Smooth muscle cell (in vitro differentiated cells): ENCODE data around the gene ACTN2. TPM values are rescaled to one million over a fixed set of nuclear protein-coding genes. Genes with fewer than 3 reads are reported as not detected.
"Not testable (repeated sequence)": the region's sequence is repeated elsewhere in the genome, so short reads cannot be mapped to it uniquely, and the experiment has no call there.

Experiments
- DNase-seq: peaks from one replicate; lab custom pipeline; 2025; ENCODE audit not compliant: unreplicated experiment; lab: John Stamatoyannopoulos, UW
- H2AFZ ChIP-seq: fragments of 200-600 bp; sonication (generic); 2 replicates; pipeline ENCODE4 v1.6.0; 2016; ENCODE audit warnings: antibody characterized with exemption, low read depth, mild to moderate bottlenecking
- H3F3A ChIP-seq: fragments of 200-600 bp; sonication (generic); 2 replicates; pipeline ENCODE4 v1.6.0; 2017; ENCODE audit warnings: antibody characterized with exemption, low read depth
- H3K27ac ChIP-seq: fragments of 200-600 bp; sonication (generic); 2 replicates; pipeline ENCODE4 v1.5.1; 2016; ENCODE audit warnings: low read depth, mild to moderate bottlenecking
- H3K27me3 ChIP-seq: fragments of 200-600 bp; sonication (generic); 2 replicates; pipeline ENCODE4 v1.6.1; 2016; ENCODE audit warnings: low read depth, mild to moderate bottlenecking
- H3K36me3 ChIP-seq: fragments of 200-600 bp; sonication (generic); 2 replicates; pipeline ENCODE4 v1.5.1; 2016; ENCODE audit warnings: low read depth
- H3K4me1 ChIP-seq: fragments of 200-600 bp; sonication (generic); 2 replicates; pipeline ENCODE4 v1.5.1; 2016; ENCODE audit warnings: low read depth
- H3K4me2 ChIP-seq: fragments of 200-600 bp; sonication (generic); 2 replicates; pipeline ENCODE4 v1.6.0; 2016; ENCODE audit warnings: mild to moderate bottlenecking
- H3K4me3 ChIP-seq: fragments of 200-600 bp; sonication (generic); 2 replicates; pipeline ENCODE4 v1.5.1; 2016; ENCODE audit warnings: mild to moderate bottlenecking
- H3K79me2 ChIP-seq: fragments of 200-600 bp; sonication (generic); 2 replicates; pipeline ENCODE4 v1.6.0; 2016; ENCODE audit warnings: low read depth, mild to moderate bottlenecking
- H3K9ac ChIP-seq: fragments of 200-600 bp; sonication (generic); 2 replicates; pipeline ENCODE4 v1.6.0; 2016; ENCODE audit warnings: low read depth
- H3K9me3 ChIP-seq: fragments of 200-600 bp; sonication (generic); replicated peaks from 2 replicates; pipeline ENCODE4 v1.5.1; 2016; ENCODE audit warnings: low read depth
- H4K20me1 ChIP-seq: fragments of 200-600 bp; sonication (generic); 2 replicates; pipeline ENCODE4 v1.6.0; 2016; ENCODE audit warnings: low read depth
- CTCF ChIP-seq: fragments of 200-600 bp; sonication (generic); IDR thresholded peaks from 2 replicates; pipeline ENCODE4 v1.5.1; 2017; ENCODE audit warnings: borderline replicate concordance, mild to moderate bottlenecking, antibody characterized with exemption; ENCODE audit not compliant: insufficient read depth, poor library complexity, severe bottlenecking
- WGBS: methylation state at CpG from one replicate; pipeline ENCODE4 v1.1.7; 2016; ENCODE audit warnings: low lambda C conversion rate; 5-methylcytosine and 5-hydroxymethylcytosine counted together
- polyA plus RNA-seq: library from polyadenylated mRNA; unstranded; fragments of >200 nt; fragmentation: Nextera tagmentation; extraction: Ambion mirVana; gene quantifications from 2 replicates; pipeline ENCODE4 v1.2.1, GENCODE V29; 2016
- total RNA-seq: library from RNA; depleted of rRNA; stranded (reverse); fragments of >200 nt; gene quantifications from 2 replicates; pipeline ENCODE4 v1.2.3, GENCODE V29; 2014

Gene ACTN2
- total and polyA plus RNA-seq, 2 experiments from 2014 or later, result not detected

DNA sequence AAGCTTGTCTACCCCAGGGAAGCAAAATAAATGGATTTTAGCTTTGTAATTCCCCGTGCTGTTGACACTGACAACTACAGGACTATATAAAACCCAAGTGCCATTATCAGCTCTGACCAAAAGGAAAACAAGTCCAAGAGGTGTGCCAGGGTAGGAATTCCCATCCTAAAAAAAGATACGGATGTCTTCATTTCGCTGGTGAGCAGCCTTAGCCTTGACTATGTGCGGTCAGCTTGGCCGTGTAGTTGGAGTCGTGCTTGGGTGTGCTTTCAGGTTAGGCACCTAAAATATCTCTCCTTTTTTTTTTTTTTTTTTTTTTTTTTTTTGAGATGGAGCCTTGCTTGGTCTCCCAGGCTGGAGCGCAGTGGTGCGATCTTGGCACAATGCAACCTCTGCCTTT, 28.9 kb upstream of the ACTN2 start:
- Histone ChIP-seq H3K36me3 (no peaks in the 10 kb centered on the region), H3K9me3 (no peaks in the 10 kb centered on the region), H3K9ac (no peak overlapping the region), H3F3A (no peaks in the 10 kb centered on the region), H3K27ac (no peak overlapping the region), H2AFZ (no peak overlapping the region), H3K4me3 (no peak overlapping the region), H3K79me2 (no peaks in the 10 kb centered on the region), H3K4me1 (no peaks in the 10 kb centered on the region), H3K4me2 (no peak overlapping the region), H4K20me1 (no peaks in the 10 kb centered on the region), H3K27me3 (no peaks in the 10 kb centered on the region)
- TF ChIP-seq CTCF, result no peak
- WGBS, result 95% methylated on average over 6 of the region's 8 CpGs
- no peak for DNase-seq

DNA sequence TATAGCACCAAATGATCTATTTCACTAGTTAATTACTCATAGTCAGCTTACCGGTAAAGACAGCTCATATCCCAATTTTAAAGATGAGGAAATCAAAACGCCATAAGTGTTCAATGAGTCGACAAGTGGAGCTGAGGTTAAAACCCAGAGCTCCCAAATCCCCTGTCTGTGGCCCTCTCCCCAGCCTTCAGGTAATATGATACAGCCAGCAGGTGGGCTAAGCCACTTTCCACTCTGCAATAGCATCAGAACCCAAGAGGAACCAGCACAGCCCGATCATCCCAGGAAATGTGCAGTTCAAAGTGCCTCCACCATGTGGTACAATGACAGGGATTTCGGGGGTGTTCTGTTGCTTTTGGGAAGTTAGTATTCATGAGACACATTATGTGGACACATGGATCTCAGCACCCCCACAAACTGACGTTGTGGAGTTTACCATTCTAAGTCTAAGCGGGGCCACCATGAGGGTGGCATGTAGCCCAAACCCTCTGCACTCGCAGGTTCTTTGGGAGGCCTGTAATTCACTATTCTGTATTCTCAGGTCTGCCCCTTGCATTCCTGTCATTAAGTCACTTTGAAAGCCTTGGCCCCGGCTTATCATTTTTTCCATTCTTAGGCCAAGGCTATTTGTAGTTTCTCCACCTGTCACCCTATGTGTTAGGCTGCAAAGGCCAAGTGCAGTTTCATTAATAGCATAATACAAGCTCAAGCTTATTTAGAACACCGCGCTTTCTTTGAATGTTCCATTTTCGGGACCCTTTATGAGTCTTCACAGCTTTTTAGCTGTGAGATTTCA, 26.3 kb upstream of the ACTN2 start:
- WGBS, result 88% methylated on average over 12 of the region's 12 CpGs
- H3K27ac ChIP-seq, result no peak overlapping the region
- no peak overlapping the region for H3K9ac ChIP-seq

DNA sequence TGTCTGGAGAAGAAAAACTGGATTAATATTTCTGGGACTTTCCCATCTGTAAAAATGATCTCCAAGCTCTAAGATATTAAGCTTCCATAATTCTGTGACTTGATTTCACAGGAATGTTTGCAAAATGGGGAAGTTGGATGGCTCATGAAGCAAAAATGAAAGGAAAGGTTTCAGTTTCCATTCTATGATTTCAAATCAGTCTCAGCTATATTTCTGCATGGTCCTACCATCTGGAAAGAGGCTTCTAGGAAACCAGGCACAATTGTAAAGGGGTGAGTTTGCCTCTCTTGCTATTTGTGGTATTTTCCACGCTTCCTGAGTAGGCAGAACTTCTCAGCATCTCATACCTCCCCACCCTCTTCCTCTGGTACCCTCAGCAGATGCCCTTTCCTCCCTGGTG, 22.4 kb upstream of the ACTN2 start:
- no peaks in the 10 kb centered on the region for H3K9me3 ChIP-seq
- 86% methylated on average over 1 of the region's 1 CpG for WGBS
- H3K27ac ChIP-seq, result no peak overlapping the region
- no peaks in the 10 kb centered on the region for H3K36me3 ChIP-seq
- no peaks in the 10 kb centered on the region for H4K20me1 ChIP-seq
- H3K4me1 ChIP-seq, result no peaks in the 10 kb centered on the region
- H3K79me2 ChIP-seq, result no peaks in the 10 kb centered on the region
- H3K27me3 ChIP-seq, result peaks cover 9% of the 10 kb centered on the region
- no peak overlapping the region for H3K9ac ChIP-seq
- H3K4me3 ChIP-seq, result no peak overlapping the region
- no peak for DNase-seq
- H3K4me2 ChIP-seq, result no peak overlapping the region
- no peak overlapping the region for H2AFZ ChIP-seq
- H3F3A ChIP-seq, result no peaks in the 10 kb centered on the region
- no peak for TF ChIP-seq CTCF

More for the DNA sequence above, 26.3 kb upstream of the ACTN2 start:
- Histone ChIP-seq H3K4me3 (no peak overlapping the region), H3K79me2 (no peaks in the 10 kb centered on the region), H3K4me1 (no peaks in the 10 kb centered on the region), H3K9me3 (no peaks in the 10 kb centered on the region), H3K36me3 (no peaks in the 10 kb centered on the region), H3K4me2 (no peak overlapping the region), H2AFZ (no peak overlapping the region), H3K27me3 (peaks cover 9% of the 10 kb centered on the region), H4K20me1 (no peaks in the 10 kb centered on the region), H3F3A (no peaks in the 10 kb centered on the region)
- no peak for DNase-seq
- no peak for TF ChIP-seq CTCF

- 97% methylated on average over 4 of the region's 5 CpGs for WGBS
- H3K9me3 ChIP-seq, H3K4me3 ChIP-seq, H3F3A ChIP-seq, DNase-seq, H4K20me1 ChIP-seq, H3K79me2 ChIP-seq, H3K4me1 ChIP-seq, H3K9ac ChIP-seq, H3K36me3 ChIP-seq, H2AFZ ChIP-seq, H3K4me2 ChIP-seq, H3K27ac ChIP-seq: not testable (repeated sequence)
- peaks cover 19% of the 10 kb centered on the region for H3K27me3 ChIP-seq
These were observed 17.4 kb upstream of the ACTN2 start for GRCh38 chr1:236668909-236669308.
